OCI-LY7 (cell line): ENCODE measurements around the gene ABCB11. TPM values are rescaled to one million over a fixed set of nuclear protein-coding genes. Genes with fewer than 3 reads are reported as not detected.
A peak's percentile ranks its signal among the peaks of the same experiment; 100 is the strongest.

Experiments
- BruUV-seq: library from RNA; stranded (reverse); fragments of 400-500 nt; replicated peaks from 2 replicates; lab custom pipeline; 2021; lab: Mats Ljungman, UMichigan
- CTCF ChIA-PET: fragments of 300-600 bp; sonication (Branson Sonifier 250); formaldehyde crosslinking; loops from one replicate; lab custom pipeline; 2022; ENCODE audit warnings: antibody characterized with exemption; ENCODE audit not compliant: unreplicated experiment; lab: Charles Lee
- POLR2A ChIA-PET: fragments of 300-600 bp; sonication (Branson Sonifier 250); formaldehyde crosslinking; loops from one replicate; lab custom pipeline; 2022; ENCODE audit warnings: antibody characterized with exemption; lab: Charles Lee
- DNase-seq: peaks from one replicate; pipeline ENCODE4 v3.0.0-alpha.2; 2015; ENCODE audit warnings: low spot score
- H2AFZ ChIP-seq: fragments of 200-600 bp; sonication (generic), shearing (Covaris generic); 2 replicates; pipeline ENCODE4 v1.6.1; 2014; ENCODE audit warnings: mild to moderate bottlenecking, antibody characterized with exemption, low read length, moderate library complexity
- H3K27ac ChIP-seq: fragments of 200-600 bp; sonication (generic); 2 replicates; pipeline ENCODE4 v1.5.1; 2014; ENCODE audit warnings: mixed run types, low read depth, mild to moderate bottlenecking, moderate library complexity, low read length, inconsistent platforms; ENCODE audit not compliant: poor library complexity, severe bottlenecking
- H3K36me3 ChIP-seq: fragments of 200-600 bp; sonication (generic); 2 replicates; pipeline ENCODE4 v1.6.1; 2014; ENCODE audit warnings: mild to moderate bottlenecking, antibody characterized with exemption, low read length, moderate library complexity, mixed read lengths; ENCODE audit not compliant: insufficient read depth
- H3K4me1 ChIP-seq: fragments of 200-600 bp; sonication (generic); 2 replicates; pipeline ENCODE4 v1.5.1; 2014; ENCODE audit warnings: mild to moderate bottlenecking, low read length; ENCODE audit not compliant: insufficient read depth, poor library complexity, severe bottlenecking
- H3K4me2 ChIP-seq: fragments of 200-600 bp; sonication (generic); 2 replicates; pipeline ENCODE4 v1.6.1; 2014; ENCODE audit warnings: mild to moderate bottlenecking, low read length
- H3K4me3 ChIP-seq: fragments of 200-600 bp; sonication (generic); 2 replicates; pipeline ENCODE4 v1.5.1; 2014; ENCODE audit warnings: mild to moderate bottlenecking, low read depth, low read length; ENCODE audit not compliant: poor library complexity, severe bottlenecking
- H3K79me2 ChIP-seq: fragments of 200-600 bp; sonication (generic); 2 replicates; pipeline ENCODE4 v1.6.1; 2016; ENCODE audit warnings: low read depth, mild to moderate bottlenecking, low read length, moderate library complexity, mixed read lengths; ENCODE audit not compliant: insufficient read depth
- H3K9me2 ChIP-seq: fragments of 200-600 bp; sonication (generic); 2 replicates; pipeline ENCODE4 v1.6.1; 2016; ENCODE audit warnings: mild to moderate bottlenecking, low read length, mixed read lengths; ENCODE audit not compliant: insufficient read depth
- H3K9me3 ChIP-seq: fragments of 200-600 bp; sonication (generic); 2 replicates; pipeline ENCODE4 v1.6.1; 2014; ENCODE audit warnings: mild to moderate bottlenecking, mixed run types, low read length, mixed read lengths
- H4K20me1 ChIP-seq: fragments of 200-600 bp; sonication (generic); 2 replicates; pipeline ENCODE4 v1.6.1; 2014; ENCODE audit warnings: mild to moderate bottlenecking, antibody characterized with exemption, low read length, moderate library complexity, mixed read lengths; ENCODE audit not compliant: insufficient read depth
- CTCF ChIP-seq: fragments of 200-600 bp; sonication (generic); conservative IDR thresholded peaks from 2 replicates; pipeline ENCODE4 v1.5.1; 2014; ENCODE audit warnings: mild to moderate bottlenecking, antibody characterized with exemption, low read length, moderate library complexity, mixed read lengths
- EZH2phosphoT487 ChIP-seq: fragments of 200-600 bp; sonication (generic); IDR thresholded peaks from 2 replicates; pipeline ENCODE4 v1.6.1; 2018; ENCODE audit warnings: low read depth, borderline replicate concordance, mild to moderate bottlenecking, mixed run types, antibody characterized with exemption, low read length, moderate library complexity, mixed read lengths
- intact Hi-C: fragments of 100-400 bp; cut with micrococcal nuclease; formaldehyde crosslinking; loops from one replicate; pipeline ENCODE4 v1.10.0; 2022; ENCODE audit not compliant: unreplicated experiment
- total RNA-seq, 2 experiments: library from RNA; depleted of rRNA in 1 of 2; stranded (reverse); fragments of >200 nt in 1 of 2; shearing (Covaris generic) in 1 of 2; gene quantifications; 2 replicates each; pipeline ENCODE4 v1.2.3, GENCODE V29; 2014 to 2022

The ABCB11 gene
- total RNA-seq, 2 experiments from 2014 or later: 0.04 TPM; not detected in 1

- H2AFZ ChIP-seq: no peak overlapping the region
- intact Hi-C loops: no loop called here
- H3K9me3 ChIP-seq: no peaks in the 10 kb centered on the region
- H3K27ac ChIP-seq: no peak overlapping the region
- H3K4me1 ChIP-seq: peaks cover 7% of the 10 kb centered on the region
- no peaks in the 10 kb centered on the region for H3K9me2 ChIP-seq
- no peak overlapping the region for H3K4me3 ChIP-seq
- no peaks in the 10 kb centered on the region for H3K36me3 ChIP-seq
- no peaks in the 10 kb centered on the region for H4K20me1 ChIP-seq
- ChIA-PET POLR2A (no interaction called here), CTCF (no interaction called here)
- no peak for DNase-seq
- TF ChIP-seq CTCF (no peak), EZH2phosphoT487 (no peak)
- no peak overlapping the region for H3K4me2 ChIP-seq
- BruUV-seq: no TSS peak
- H3K79me2 ChIP-seq: no peaks in the 10 kb centered on the region
Measured at GRCh38 chr2:168926621-168927386, 104.3 kb downstream of the ABCB11 start.

DNA sequence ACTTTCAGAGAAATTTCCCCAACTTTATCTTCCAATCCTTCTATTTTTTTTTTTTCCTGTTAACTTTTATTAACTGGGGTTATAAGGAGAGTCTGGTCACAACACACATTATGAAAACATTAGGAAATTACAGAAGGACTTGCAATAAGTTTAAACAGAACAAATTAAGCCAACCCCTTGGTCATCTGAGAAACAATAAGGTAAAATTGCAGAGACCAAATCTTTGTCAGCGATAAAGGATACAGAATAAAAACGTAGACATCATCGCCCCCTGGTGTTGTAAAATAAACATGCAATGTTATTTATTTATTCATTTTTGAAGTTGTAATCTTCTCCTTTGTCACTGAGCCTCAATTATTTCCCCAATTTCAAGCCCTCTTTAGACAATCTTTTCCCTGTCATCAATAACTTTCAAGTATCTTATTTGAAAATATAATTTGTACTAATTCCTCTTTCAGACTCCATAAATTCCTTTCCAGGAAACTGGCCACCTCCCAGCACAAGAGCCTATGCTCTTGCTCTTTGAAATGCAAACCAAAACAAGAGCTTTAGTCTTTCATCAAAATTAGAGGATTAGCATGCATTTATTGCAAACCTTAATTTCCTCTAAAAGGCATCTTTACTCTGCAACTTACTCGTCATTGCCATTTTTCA is 110.5 kb downstream of the ABCB11 start:
- Histone ChIP-seq H3K4me2 (no peak overlapping the region), H3K4me1 (no peaks in the 10 kb centered on the region), H3K36me3 (no peaks in the 10 kb centered on the region), H3K27ac (no peak overlapping the region), H3K4me3 (no peak overlapping the region), H2AFZ (no peak overlapping the region), H3K9me3 (no peaks in the 10 kb centered on the region), H3K9me2 (no peaks in the 10 kb centered on the region), H4K20me1 (no peaks in the 10 kb centered on the region), H3K79me2 (no peaks in the 10 kb centered on the region)
- ChIA-PET POLR2A (interaction anchor here (0.6 to 0.7 kb wide), 2 partner anchors 153 to 205 kb away, joined by 3 read pairs; no protein-coding TSS in a partner anchor), CTCF (no interaction called here)
- no peak for TF ChIP-seq EZH2phosphoT487
- peak; percentile 88 for TF ChIP-seq CTCF
- no TSS peak for BruUV-seq
- intact Hi-C loops: loop anchor here (1.0 kb wide), 1 partner anchor 147 kb away; no protein-coding TSS in a partner anchor
- peak; percentile 49 for DNase-seq

- H3K36me3 ChIP-seq: no peaks in the 10 kb centered on the region
- H3K79me2 ChIP-seq: no peaks in the 10 kb centered on the region
- intact Hi-C loops: loop anchor here (5.0 kb wide), 1 partner anchor 569 kb away; no protein-coding TSS in a partner anchor
- no peaks in the 10 kb centered on the region for H3K4me1 ChIP-seq
- TF ChIP-seq CTCF (no peak), EZH2phosphoT487 (no peak)
- no peak for DNase-seq
- no TSS peak for BruUV-seq
- H3K4me2 ChIP-seq: no peak overlapping the region
- no peak overlapping the region for H3K27ac ChIP-seq
- H3K4me3 ChIP-seq: no peak overlapping the region
- no peaks in the 10 kb centered on the region for H3K9me2 ChIP-seq
- ChIA-PET CTCF (no interaction called here), POLR2A (no interaction called here)
- no peaks in the 10 kb centered on the region for H4K20me1 ChIP-seq
- H2AFZ ChIP-seq: no peak overlapping the region
- H3K9me3 ChIP-seq: no peaks in the 10 kb centered on the region
Measured at GRCh38 chr2:168916331-168916675, 114.8 kb downstream of the ABCB11 start.
